GM18907 (cell line): Measurements from ENCODE around the gene REPS2.

Source experiments
- ATAC-seq: cut with Tn5 transposase; IDR thresholded peaks from one replicate; pipeline ENCODE4 v1.9.1; 2021; ENCODE audit warnings: mild to moderate bottlenecking, moderate library complexity; ENCODE audit not compliant: unreplicated experiment

Gene REPS2

GRCh38 chrX:17192106-17192505 is 245.6 kb downstream of the REPS2 start:
- ATAC-seq = no peak
